NCI-H1436 (cell line): ENCODE data around the gene MTMR8.

Experiments used
- DNase-seq: peaks from one replicate; lab custom pipeline; 2025; lab: John Stamatoyannopoulos, UW

The MTMR8 gene

GRCh38 chrX:64306712-64307111 lies 88.5 kb downstream of the MTMR8 start:
- no peak for DNase-seq

GRCh38 chrX:64291123-64291522 lies 104.1 kb downstream of the MTMR8 start:
- DNase-seq, result no peak

- DNase-seq, result no peak
Measured at GRCh38 chrX:64265265-64265664, 130.0 kb downstream of the MTMR8 start.

GRCh38 chrX:64230123-64230970 lies 164.9 kb downstream of the MTMR8 start, which contains the start of gene ASB12:
TSS of gene ASB12 (minus strand) at chrX:64230607. CDS start at chrX:64225650, 4,957 bp downstream.
- no peak for DNase-seq

- no peak for DNase-seq
Measured at GRCh38 chrX:64229154-64229553, 166.1 kb downstream of the MTMR8 start.
